ENCODE data around the gene PTGES. TPM values are rescaled to one million over a fixed set of nuclear protein-coding genes. Genes with fewer than 3 reads are reported as not detected.

PTGES gene
- total and polyA plus RNA-seq, 2 experiments from 2014 or later, result 2.8 to 3.6 TPM

- TF ChIP-seq, protein P1, sequence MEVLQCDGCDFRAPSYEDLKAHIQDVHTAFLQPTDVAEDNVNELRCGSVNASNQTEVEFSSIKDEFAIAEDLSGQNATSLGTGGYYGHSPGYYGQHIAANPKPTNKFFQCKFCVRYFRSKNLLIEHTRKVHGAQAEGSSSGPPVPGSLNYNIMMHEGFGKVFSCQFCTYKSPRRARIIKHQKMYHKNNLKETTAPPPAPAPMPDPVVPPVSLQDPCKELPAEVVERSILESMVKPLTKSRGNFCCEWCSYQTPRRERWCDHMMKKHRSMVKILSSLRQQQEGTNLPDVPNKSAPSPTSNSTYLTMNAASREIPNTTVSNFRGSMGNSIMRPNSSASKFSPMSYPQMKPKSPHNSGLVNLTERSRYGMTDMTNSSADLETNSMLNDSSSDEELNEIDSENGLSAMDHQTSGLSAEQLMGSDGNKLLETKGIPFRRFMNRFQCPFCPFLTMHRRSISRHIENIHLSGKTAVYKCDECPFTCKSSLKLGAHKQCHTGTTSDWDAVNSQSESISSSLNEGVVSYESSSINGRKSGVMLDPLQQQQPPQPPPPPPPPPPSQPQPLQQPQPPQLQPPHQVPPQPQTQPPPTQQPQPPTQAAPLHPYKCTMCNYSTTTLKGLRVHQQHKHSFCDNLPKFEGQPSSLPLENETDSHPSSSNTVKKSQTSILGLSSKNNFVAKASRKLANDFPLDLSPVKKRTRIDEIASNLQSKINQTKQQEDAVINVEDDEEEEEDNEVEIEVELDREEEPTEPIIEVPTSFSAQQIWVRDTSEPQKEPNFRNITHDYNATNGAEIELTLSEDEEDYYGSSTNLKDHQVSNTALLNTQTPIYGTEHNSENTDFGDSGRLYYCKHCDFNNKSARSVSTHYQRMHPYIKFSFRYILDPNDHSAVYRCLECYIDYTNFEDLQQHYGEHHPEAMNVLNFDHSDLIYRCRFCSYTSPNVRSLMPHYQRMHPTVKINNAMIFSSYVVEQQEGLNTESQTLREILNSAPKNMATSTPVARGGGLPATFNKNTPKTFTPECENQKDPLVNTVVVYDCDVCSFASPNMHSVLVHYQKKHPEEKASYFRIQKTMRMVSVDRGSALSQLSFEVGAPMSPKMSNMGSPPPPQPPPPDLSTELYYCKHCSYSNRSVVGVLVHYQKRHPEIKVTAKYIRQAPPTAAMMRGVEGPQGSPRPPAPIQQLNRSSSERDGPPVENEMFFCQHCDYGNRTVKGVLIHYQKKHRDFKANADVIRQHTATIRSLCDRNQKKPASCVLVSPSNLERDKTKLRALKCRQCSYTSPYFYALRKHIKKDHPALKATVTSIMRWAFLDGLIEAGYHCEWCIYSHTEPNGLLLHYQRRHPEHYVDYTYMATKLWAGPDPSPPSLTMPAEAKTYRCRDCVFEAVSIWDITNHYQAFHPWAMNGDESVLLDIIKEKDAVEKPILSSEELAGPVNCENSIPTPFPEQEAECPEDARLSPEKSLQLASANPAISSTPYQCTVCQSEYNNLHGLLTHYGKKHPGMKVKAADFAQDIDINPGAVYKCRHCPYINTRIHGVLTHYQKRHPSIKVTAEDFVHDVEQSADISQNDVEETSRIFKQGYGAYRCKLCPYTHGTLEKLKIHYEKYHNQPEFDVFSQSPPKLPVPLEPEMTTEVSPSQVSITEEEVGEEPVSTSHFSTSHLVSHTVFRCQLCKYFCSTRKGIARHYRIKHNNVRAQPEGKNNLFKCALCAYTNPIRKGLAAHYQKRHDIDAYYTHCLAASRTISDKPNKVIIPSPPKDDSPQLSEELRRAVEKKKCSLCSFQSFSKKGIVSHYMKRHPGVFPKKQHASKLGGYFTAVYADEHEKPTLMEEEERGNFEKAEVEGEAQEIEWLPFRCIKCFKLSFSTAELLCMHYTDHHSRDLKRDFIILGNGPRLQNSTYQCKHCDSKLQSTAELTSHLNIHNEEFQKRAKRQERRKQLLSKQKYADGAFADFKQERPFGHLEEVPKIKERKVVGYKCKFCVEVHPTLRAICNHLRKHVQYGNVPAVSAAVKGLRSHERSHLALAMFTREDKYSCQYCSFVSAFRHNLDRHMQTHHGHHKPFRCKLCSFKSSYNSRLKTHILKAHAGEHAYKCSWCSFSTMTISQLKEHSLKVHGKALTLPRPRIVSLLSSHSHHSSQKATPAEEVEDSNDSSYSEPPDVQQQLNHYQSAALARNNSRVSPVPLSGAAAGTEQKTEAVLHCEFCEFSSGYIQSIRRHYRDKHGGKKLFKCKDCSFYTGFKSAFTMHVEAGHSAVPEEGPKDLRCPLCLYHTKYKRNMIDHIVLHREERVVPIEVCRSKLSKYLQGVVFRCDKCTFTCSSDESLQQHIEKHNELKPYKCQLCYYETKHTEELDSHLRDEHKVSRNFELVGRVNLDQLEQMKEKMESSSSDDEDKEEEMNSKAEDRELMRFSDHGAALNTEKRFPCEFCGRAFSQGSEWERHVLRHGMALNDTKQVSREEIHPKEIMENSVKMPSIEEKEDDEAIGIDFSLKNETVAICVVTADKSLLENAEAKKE (CRISPR knock-in tag; IDR thresholded peaks at IDR 0.05), result no peak
These were observed 26.3 kb downstream of the PTGES start (continued) for GRCh38 chr9:129726322-129727160.

DNA sequence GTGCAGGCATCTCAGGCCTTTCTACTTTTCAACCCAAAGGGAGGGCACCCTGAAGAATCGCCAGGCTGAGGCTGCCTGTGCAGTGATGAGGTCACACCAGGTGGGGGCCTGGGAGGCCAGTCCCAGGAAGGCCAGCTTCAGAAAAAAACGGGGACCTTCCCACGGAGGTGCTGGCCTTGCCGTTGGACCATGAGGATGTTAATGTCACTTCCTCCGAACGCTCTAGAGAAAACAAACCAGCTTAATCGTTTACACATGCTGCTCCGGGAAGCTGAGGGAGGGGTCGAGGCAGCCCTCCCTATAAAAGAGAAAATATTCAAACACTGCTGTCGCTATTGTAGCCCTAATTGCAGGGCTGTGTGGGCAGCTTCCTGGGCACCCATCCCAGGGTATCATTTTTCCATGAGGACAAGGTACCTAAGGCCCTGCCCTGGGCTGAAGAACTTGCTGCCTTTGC, 27.0 kb downstream of the PTGES start:
- Mint-ChIP-seq H3K4me3 (no peak overlapping the region), H3K27ac (no peak overlapping the region), H3K27me3 (ENCODE audit: insufficient read depth, low read depth, poor library complexity) (peaks cover 9% of the 10 kb centered on the region), H3K36me3 (ENCODE audit: low read depth) (no peaks in the 10 kb centered on the region), H3K9me3 (no peaks in the 10 kb centered on the region), H3K4me1 (peaks cover 13% of the 10 kb centered on the region; the same call in 2 of the 3 replicates)
- no peaks in the 10 kb centered on the region for H3K4me1 ChIP-seq (ENCODE audit: insufficient read depth)
- no peaks in the 10 kb centered on the region for H3K36me3 ChIP-seq (ENCODE audit: insufficient read depth)
- H3K9me2 ChIP-seq (ENCODE audit: insufficient read depth), result no peaks in the 10 kb centered on the region
- no peak overlapping the region for H3K4me2 ChIP-seq
- H3K79me2 ChIP-seq (replicated peaks; ENCODE audit: insufficient read depth), result no peaks in the 10 kb centered on the region
- DNase-seq (ENCODE audit: low spot score) (no peak), ATAC-seq (no peak)
- H3F3A ChIP-seq (replicated peaks; ENCODE audit: low read depth), result no peaks in the 10 kb centered on the region
- H3K27me3 ChIP-seq (ENCODE audit: insufficient read depth), result no peaks in the 10 kb centered on the region
- H3K27ac ChIP-seq (ENCODE audit: low read depth), result no peak overlapping the region
- 0 out of 2 replicates have a peak overlapping the region, but pooled peaks have one; percentile 10 for H2AFZ ChIP-seq
- no peaks in the 10 kb centered on the region for H4K20me1 ChIP-seq (replicated peaks; ENCODE audit: insufficient read depth)
- H3K4me3 ChIP-seq, result no peak overlapping the region
- TF ChIP-seq, protein P2, sequence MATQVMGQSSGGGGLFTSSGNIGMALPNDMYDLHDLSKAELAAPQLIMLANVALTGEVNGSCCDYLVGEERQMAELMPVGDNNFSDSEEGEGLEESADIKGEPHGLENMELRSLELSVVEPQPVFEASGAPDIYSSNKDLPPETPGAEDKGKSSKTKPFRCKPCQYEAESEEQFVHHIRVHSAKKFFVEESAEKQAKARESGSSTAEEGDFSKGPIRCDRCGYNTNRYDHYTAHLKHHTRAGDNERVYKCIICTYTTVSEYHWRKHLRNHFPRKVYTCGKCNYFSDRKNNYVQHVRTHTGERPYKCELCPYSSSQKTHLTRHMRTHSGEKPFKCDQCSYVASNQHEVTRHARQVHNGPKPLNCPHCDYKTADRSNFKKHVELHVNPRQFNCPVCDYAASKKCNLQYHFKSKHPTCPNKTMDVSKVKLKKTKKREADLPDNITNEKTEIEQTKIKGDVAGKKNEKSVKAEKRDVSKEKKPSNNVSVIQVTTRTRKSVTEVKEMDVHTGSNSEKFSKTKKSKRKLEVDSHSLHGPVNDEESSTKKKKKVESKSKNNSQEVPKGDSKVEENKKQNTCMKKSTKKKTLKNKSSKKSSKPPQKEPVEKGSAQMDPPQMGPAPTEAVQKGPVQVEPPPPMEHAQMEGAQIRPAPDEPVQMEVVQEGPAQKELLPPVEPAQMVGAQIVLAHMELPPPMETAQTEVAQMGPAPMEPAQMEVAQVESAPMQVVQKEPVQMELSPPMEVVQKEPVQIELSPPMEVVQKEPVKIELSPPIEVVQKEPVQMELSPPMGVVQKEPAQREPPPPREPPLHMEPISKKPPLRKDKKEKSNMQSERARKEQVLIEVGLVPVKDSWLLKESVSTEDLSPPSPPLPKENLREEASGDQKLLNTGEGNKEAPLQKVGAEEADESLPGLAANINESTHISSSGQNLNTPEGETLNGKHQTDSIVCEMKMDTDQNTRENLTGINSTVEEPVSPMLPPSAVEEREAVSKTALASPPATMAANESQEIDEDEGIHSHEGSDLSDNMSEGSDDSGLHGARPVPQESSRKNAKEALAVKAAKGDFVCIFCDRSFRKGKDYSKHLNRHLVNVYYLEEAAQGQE (IDR thresholded peaks at IDR 0.05; ENCODE audit: unreplicated experiment), result no peak
- TF ChIP-seq POLR2AphosphoS5 (IDR thresholded peaks at IDR 0.05; ENCODE audit: low read depth), result no peak
- TF ChIP-seq, protein P1 (CRISPR knock-in tag; IDR thresholded peaks at IDR 0.05), result no peak
- no peak for TF ChIP-seq JUNB (IDR thresholded peaks at IDR 0.05; ENCODE audit: unreplicated experiment)

Measured in GM23338 (cell line).